NCI-H748 treated with DMSO at 0.1 percent for 48 hours (cell line): ENCODE results near the gene CFAP65.

Experiments used
- DNase-seq: peaks from one replicate; lab custom pipeline; 2025; lab: John Stamatoyannopoulos, UW

CFAP65 gene

DNA sequence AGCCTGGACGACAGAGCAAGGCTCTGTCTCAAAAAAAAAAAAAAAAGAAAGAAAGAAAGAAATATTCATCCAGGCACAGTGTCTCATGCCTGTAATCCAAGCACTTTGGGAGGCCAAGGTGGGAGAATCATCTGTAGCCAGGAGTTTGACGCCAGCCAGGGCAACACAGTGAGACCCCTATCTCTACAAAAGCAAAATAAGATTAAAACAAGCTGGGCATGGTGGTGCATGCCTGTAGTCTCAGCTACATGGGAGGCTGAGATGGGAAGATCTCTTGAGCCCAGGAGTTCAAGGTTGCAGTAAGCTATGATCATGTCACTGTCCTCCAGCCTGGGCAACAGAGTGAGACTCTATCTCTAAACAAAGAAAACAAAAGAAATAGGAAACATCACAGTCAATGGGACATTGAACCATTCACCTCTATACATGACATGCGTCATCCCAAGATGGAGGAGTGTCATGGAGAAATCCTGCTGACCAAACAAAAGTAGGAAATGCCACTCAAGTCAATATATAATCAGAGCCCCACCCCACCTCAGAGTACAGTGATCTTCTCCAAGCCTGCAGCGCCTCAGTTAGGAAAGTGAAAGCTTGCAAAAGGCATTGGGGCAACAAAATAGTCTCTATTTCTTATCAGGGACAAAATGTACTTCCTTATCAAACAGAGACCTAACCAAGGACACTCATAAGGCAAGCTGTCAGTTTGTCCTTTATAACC is 66.1 kb downstream of the CFAP65 start:
- DNase-seq, result no peak

GRCh38 chr2:218970894-218971293 is 70.4 kb downstream of the CFAP65 start:
- DNase-seq, result no peak

GRCh38 chr2:218964041-218964771 is 77.1 kb downstream of the CFAP65 start:
- peak; percentile 71 for DNase-seq

GRCh38 chr2:218963601-218964000 is 77.7 kb downstream of the CFAP65 start:
- no peak for DNase-seq

DNA sequence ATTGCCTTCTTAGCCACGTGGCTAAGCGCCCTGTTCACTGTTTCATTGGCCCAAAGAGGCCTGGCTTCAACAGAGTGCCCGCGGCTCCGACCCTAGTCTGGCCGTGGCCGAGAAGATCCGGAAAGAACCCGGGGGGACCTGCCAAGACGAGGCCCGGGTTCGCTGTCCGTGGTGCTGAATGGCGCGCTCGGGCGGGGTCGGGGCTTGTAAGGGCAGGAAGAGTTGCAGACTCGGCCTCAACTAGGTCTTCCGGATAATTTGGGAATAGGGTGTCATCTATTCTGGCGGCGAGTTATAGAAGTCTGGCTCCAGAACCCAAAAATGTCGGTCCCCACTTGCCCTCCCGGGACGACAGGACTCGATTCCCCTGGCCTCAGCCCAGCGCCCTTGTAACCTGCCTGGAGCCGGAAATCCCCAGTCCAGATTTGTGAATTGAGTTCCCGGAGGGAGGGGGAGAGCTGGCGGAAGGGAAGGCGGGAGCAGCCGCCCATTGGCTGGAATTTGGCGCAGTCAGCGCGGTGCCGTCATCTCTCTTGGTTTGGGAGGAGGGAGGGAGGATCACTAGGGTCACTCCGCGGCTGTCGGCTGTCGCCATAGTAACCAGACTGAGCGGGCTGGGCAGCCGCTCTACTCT is 78.3 kb downstream of the CFAP65 start:
- DNase-seq, result peak; percentile 94

DNA sequence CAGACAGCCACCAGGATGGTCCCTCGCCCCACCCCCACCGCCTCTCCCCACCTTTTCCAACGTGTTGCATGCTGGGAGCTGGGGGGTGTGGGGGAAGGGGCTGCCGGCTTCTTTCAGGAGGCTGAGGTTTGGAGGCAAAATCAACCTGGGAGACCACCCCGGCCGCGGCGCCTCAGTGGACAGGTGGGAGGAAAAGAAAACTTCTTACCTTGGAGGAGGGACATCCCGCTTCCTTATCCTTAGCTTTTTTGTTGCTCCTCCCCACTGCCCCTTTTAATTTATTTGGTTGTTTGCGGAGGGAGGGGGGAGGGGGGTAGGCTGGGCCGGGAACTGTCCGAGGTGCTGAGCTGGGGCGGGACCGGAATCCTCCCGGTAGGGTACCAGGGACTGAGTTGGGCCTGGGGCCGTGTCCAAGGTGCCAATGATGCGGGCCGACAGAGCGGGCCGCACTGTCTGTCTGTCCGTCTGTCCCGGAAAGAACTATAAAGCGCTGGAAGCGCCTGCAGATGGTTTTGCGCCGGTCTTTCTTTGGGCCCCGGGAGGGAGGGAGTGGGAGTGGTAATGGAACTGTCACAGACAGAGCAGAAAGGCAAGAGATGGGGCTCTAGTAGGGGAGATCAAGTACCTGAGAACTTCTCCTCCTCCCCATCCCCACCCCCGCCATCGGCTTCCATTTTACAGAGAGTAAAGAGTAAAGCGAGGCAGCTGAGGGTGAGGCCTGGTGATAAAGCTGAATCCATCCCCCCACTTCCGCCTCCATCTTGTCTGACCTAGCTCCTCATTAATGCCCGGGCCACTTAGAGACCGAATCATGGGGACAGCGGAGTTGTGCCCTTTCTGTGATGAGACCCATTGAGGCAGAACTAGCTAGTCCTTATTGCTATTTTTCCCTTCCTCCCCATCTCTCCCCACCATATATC is 79.4 kb downstream of the CFAP65 start:
- peak; percentile 40 for DNase-seq

- DNase-seq, result peak; percentile 40
Observed at GRCh38 chr2:218961229-218961628, 80.1 kb downstream of the CFAP65 start.

- DNase-seq, result peak; percentile 33
Observed at GRCh38 chr2:218960309-218961165, 80.8 kb downstream of the CFAP65 start.

DNA sequence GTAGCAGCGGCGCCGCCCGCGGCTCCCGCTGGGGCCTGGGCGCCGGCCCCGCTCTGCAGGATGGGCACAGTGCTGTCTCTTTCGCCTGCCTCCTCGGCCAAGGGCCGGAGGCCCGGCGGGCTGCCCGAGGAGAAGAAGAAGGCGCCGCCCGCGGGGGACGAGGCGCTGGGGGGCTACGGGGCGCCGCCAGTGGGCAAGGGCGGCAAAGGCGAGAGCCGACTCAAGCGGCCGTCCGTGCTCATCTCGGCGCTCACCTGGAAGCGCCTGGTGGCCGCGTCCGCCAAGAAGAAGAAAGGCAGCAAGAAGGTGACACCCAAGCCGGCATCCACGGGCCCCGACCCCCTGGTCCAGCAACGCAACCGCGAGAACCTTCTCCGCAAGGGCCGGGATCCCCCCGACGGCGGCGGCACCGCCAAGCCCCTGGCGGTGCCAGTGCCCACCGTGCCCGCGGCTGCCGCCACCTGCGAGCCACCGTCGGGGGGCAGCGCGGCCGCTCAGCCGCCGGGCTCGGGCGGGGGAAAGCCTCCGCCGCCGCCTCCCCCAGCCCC is 81.5 kb downstream of the CFAP65 start:
- DNase-seq, result no peak

- DNase-seq, result peak; percentile 85
Observed at GRCh38 chr2:218959141-218959731, 82.1 kb downstream of the CFAP65 start, which contains the start of gene CDK5R2. Gene CDK5R2, plus strand, starts transcription at chr2:218959666. Its CDS starts 155 bp downstream, at chr2:218959821.

- no peak for DNase-seq
Observed at GRCh38 chr2:218958276-218958675, 83.0 kb downstream of the CFAP65 start.

DNA sequence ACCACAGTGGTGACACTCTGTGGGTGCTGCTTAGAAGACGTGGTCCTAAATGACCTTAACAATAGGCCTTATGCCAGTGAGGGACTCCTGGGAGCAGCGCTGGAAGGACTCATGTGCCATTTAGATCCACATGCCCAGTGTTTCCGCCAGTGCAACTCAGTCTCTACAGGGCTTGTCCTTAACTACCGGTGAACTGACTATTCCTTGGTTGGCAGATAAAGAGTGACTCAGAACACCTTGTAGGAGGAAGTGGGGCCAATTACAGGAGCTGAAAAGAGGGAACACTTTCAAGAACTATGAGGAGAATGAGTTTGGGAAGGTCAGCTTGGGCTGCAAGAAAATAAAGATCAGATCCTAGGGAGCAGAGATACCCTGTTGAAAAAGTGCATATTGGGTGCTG is 83.6 kb downstream of the CFAP65 start:
- DNase-seq, result no peak

- no peak for DNase-seq
Observed at GRCh38 chr2:218956039-218956438, 85.3 kb downstream of the CFAP65 start.

DNA sequence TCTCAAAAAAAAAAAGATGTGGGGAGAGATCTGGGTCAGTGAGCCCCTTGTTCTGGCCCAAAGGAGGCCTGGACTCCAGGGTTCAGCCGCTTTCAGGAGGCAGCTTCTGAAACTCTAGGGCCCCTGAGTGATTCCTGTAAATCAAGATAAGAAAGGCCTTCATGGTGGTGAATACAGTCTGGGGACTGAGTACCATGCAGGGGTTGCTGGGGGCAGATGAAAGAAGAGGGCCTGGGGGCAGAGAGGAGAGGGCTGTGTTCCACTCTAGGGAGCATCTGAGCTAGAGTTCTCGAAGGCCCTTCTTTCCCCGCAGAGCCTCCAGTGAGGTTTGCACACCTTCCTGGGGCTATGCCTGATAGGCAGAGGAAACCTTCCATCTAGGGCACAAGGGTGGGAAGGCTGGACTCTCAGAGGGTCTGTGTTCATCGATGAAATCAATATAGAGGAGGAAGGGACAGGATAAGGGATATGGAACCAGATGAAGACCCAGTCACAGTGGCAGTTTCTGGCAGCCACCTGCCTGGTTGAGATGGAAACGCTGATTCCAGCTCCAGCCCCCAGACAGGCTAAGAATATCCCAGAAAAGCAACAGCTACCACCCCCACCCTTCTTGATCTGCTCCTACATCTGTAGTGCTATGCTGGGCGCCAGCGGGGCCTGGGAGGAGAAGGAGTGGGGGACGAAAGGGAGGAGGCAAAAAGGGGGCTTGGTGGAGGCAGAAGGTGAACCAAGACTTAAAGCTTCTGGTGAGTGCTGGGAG is 86.6 kb downstream of the CFAP65 start:
- DNase-seq, result no peak

DNA sequence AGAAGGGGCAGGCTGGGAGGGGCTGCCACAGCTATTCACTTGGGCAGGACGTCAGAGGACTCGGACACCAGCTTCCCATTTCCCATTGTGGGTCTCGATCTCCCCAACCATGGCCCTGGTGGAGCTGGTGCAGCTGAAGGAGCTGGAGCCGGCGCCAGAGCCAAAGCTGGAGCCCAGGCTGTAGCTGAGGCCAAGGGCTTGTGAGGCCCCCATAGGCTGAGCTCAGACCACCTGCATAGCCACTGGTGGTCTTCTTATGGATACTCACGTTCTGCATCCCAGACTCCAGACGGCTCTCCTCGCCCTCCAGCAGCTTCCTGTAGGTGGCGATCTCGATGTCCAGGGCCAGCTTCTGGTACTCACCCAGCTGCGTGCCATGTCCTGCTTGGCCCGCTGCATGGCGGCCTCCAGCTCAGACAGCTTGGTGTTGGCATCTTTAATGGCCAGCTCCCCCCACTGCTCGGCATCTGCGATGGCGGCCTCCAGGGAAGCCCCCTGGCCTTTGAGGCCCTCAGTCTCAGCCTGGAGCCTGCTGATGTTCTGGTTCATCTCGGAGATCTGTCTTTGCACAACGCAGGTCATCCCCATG is 87.9 kb downstream of the CFAP65 start:
- no peak for DNase-seq
